GM21447 (cell line): ENCODE data around the gene GPR32.
"Not testable (repeated sequence)": the region's sequence is repeated elsewhere in the genome, so short reads cannot be mapped to it uniquely, and the experiment has no call there.

Experiments
- ATAC-seq: cut with Tn5 transposase; IDR thresholded peaks from one replicate; pipeline ENCODE4 v1.9.1; 2021; ENCODE audit not compliant: unreplicated experiment

Gene GPR32

DNA sequence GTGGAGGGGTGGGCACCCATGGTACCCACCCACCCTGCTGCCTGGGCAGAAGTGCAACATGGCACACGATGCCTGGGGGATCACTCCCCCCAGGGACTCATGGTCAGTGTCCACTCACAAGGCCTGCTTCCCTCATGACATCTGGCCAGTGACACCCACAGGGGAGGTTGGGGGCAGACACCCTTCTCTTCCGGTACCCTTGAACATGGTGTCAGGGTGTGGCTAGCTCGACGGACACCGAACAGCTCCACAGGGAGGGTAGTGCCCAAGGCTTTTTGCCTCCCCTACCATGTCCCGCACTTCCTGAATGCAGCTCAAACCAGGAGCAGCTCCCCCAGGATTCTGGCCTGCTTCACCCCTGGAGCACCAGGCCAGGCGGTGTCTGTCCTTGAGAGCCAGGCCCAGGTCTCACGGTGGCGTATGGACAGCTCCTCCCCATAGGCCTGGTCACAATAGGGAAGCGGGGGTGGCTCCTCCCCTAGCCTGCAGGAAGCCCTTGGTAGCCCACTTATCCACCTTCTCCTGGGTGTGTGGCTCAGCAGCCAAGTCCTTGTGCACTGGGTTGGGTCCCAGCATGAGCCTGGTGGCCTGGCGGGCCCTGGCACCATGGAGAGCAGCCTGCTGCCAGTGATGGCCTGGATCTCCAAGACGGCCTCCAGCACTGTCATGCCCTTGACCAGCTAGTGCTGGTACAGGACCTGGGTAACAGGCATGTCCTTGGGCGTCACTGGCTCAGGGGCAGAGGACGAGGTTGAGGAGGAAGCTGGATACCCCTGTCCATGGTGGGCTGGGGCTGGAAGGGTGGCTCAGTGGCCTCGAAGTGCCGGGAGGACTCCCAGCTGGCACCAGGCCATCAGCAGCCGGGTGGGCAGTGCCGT is 27.8 kb downstream of the GPR32 start:
- no peak for ATAC-seq

DNA sequence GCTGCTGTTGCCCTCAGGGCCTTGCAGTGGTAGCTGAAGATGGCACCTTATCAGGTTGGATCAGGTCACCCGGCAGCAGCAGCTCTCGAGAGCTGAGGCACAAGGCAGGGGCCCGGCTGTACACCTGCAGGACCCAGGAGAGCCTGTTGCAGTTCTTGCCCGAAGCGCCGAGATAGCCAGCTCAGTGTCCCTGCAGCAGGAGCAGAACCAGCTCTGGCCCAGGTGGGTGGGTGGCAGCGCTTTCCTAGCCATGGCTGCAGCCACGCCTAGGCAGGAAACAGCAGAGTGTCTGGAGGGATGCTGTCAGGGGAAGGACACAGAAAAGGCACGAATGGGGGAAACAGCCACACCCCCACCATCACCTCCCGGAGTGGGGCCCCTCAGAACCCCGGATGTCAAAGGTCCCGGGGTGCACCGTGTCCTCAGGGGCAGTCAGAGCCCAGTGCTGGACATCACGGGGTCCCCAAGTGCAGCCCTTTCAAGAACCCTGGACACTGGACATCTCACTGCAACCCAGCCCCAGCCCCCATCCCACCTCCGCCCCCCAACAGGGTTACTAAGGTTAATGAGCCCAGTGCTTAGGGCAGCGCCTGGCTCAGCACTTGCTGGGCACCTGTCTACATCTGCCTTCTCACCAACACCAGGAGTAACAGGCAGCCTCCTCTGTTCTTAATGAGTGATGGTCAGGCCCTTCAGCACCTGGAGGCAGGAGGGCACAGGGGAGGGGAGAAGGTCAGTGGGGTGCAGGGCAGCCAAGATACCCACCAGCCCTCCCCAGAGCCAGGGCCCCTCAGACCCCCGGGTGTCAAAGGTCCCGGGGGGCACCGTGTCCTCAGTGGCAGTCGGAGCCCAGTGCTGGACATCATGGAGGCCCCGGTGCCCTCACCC is 28.6 kb downstream of the GPR32 start:
- ATAC-seq: no peak

DNA sequence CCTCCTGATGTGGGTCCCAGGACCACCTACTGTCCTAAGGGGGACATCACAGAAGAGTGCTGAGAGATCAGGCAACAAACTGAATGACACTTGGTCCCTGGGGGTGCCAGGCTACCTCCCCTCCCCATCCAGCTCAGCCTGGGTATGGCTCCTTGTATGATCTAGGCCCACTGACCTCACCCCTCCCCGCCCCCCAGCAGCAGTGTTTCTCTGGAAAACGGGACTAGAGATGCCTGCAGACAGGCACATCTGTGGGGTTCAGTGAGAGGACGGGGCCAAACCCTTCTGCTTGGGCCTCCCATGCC is 29.2 kb downstream of the GPR32 start:
- no peak for ATAC-seq

DNA sequence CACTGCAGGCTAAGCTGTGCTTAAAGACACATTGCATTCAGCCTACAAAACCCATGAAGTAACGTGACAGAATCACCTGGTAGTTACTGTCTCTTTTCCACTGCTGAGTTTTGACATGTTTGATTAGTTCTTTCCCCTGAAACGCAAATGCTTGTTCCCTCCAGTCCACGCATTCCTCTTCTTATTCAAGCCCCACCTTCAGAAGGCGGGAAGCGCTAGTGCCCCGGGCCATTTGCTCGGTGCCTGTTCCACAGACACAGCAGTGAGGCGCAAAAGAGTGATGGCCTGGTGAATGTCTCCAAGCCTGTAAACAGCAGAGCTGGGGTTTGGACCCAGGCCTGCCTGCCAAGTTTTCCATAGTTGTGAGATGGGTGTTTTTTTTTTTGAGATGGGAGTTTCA is 30.8 kb downstream of the GPR32 start:
- no peak for ATAC-seq

DNA sequence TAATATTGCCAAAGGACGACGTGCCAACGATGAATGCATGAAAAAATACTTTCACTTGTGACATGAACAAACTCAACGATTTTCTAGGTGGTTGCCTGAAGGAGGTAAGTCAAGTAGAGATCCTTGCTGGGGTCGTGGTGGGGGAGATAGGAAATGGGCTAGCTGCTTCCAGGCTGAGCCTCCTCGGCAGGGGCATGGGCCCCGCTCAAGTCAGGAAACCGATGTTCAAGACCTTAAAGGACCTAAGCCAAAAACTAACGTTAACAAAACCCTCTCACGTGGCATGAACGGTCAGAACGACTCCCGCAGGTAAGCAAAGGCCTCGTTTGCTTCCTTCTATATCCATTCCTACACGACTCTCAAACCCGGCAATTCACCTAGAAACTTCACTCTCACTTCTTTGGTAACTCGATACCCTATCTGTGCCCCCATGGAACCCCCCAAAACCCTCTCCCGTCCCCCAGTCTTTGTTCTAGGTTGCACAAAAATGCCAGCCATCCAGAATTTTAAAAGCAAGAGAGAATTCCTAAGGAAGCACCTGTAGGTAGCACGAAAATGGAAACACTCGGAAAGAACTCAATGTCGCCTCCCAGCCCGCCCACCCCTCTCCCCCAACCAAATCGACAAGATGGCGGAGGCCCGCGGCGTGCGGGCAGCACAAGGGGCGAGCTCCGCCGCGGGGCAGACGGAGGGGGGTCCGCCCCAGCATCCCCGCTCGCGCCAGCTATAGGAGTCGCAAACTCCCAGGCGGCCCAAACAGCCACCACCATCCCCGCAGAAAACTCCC is 33.6 kb downstream of the GPR32 start:
- ATAC-seq: peak; percentile 4

- ATAC-seq: peak; percentile 89
Measured at GRCh38 chr19:50804420-50805272, 34.4 kb downstream of the GPR32 start.

DNA sequence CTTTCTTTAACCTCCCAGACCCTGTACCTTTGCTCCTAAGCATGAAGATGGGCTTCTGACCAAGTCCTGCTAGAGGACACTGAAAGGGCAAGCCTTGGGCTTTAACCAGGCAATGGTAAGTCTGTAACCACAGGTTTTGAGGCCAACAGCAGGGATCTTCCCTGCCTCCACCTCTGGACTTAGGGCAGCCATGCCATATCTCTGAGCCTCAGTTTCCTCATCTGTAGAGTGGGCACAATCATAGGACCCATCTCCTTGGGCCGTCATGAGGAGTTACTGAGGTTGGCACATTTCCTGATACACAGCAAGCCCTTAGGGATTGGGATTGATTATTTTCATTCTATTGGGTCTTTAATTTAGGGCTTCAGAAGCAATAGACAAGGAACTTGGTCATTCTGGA is 38.6 kb downstream of the GPR32 start:
- ATAC-seq: no peak

GRCh38 chr19:50811622-50812238 is 41.5 kb downstream of the GPR32 start:
- ATAC-seq: not testable (repeated sequence)

DNA sequence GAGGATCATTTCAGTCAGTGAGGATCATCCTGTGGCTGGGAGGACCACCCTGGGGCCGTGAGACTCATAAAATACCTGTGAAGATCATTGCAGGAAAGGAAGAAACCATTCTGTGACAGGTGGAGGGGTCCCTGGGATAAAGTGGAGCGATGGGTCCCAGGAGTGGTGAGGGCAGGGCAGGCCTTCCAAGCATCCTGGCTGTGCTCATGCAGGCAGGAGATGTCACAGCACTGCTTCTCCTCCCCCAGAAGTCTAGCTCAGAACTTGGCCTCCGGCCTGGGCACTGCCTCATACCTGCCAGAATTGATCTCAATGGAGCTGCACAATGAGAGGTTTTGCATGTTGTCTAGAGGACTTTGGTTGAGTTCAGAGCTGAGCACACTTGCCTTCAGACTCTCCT is 42.2 kb downstream of the GPR32 start:
- no peak for ATAC-seq

- ATAC-seq: no peak
Measured at GRCh38 chr19:50814883-50815282, 44.6 kb downstream of the GPR32 start.

DNA sequence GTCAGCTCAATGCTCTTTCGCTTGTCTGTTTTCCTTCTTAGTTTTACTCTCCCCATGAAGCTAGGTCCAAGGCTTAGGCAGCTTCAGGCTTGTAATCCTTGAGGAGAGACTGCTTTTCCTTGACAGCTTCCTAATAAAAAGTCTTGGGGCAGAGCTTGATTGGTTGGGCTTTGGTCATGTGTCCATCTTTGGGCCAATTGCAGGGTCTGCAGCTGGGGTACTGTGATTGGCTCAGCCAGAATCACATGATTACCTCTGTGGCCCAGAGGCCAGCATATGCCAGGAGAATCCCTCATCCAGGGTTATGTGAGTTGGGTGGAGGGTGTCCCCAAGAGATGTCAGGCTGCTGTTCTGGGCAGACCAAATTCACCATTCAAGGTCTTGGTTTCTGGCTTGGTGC is 45.2 kb downstream of the GPR32 start:
- ATAC-seq: no peak

DNA sequence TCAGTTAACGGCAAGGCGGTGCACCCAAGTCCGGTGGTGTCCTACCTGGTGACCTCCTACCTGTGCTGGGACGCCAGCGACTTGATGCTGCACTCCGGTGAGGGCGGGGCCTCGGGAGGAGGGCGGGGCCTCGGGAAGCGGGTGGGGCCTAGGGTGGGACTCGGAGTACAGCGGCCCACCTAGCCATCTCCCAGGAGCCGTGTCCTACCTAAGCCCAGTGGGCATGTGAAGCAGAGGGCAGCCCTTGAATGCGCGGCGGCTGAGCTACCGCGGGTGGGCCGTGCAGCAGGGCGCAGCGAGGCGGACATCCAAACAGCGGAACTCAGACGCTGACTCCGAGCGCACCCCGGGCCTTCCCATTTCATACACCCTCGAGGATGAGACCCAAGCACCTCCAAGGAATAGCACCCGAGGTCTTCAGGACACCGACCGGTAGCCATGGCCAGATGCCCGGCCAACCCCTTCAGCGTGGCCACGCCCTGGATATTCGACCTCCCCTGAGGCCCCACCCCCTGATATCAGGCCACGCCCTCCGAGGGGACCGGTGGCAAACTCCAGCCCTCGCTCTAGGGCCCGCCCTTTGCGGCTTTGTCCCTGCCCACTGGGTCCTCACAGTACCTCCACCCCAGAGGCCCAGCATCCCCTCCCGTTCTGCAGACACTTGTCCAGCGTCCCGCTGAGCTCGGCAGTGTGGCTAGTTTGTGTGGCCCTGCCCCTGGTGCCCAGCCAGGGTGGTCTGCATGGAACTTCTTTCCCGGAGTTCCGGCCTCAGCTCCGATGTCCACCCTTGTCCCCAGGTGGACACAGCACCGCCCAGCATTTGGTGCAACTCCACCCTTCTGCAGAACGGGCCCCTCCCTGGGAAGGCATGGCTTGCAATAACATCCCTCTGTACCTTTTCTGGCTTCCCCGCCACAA is 47.9 kb downstream of the GPR32 start:
- ATAC-seq: peak; percentile 50

- no peak for ATAC-seq
Measured at GRCh38 chr19:50818859-50819472, 48.7 kb downstream of the GPR32 start.

GRCh38 chr19:50819636-50820035 is 49.4 kb downstream of the GPR32 start:
- no peak for ATAC-seq

GRCh38 chr19:50820086-50820485 is 49.8 kb downstream of the GPR32 start:
- ATAC-seq: no peak

GRCh38 chr19:50820549-50821247 is 50.4 kb downstream of the GPR32 start:
- ATAC-seq: no peak

- ATAC-seq: no peak
Measured at GRCh38 chr19:50821248-50821612, 51.0 kb downstream of the GPR32 start.
